ENCODE data around the gene ZNF732.
"Not testable (repeated sequence)": the region's sequence is repeated elsewhere in the genome, so short reads cannot be mapped to it uniquely, and the experiment has no call there.

The ZNF732 gene

DNA sequence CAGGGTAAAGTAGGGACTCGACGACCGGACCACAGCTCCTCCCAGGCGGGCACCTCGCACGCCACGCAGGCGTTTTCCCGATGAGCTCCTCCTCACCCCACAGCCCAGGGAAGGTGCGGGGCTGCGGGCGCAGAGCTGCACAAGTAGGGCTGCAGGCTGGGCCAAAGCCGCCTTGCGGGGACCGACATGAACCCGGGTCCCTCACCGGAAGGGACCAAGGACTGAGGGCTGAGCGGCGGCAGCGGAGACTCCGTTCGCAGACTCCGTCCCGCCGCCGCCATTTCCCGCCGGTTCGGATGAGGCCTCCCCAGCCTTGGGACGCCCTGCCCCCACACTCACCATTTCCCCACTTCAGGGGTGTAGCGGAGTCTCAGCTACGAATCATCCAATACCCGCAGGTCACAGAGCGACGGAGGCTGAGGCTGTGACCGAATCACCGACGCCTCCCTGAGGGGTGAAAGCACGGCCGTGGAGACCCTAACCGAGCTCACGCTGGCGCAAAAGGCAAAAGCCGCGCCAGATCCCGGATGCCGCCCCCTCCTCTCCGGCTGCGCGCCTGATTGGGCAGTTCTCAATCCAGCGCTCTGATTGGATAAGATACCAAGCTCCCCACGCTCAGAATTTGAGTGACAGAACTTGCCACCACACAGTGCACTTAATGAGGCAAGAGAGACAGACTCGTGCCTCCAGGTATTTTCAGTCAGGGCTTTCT is at the start of gene ZNF732:
ZNF732 (minus strand) TSS at position 506 of the 712 bp plus-strand sequence; CDS start at position 342, 164 bp downstream.
- no peak for DNase-seq

DNA sequence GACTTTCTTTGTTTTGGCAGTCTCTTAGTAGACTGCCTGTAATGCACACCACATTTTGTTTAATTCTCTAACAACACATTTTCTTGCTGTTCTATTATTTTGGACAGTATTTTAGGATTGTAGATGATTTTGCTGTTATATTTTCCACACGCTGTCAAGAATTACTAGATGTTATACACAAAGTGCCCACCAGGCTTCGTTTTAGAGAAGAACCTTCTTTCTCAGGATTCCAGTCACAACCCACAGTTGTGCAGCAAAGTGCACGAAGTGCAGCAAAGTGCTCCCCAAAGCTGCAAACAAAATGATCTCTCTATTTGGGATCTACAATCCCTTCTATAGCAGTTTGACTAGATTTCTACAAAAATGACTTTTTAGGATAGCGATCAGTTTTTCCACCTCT is 34.7 kb upstream of the ZNF732 start:
- no peak for DNase-seq

GRCh38 chr4:338759-339097 is 33.5 kb upstream of the ZNF732 start:
- no peak for DNase-seq

GRCh38 chr4:337932-338758 is 32.9 kb upstream of the ZNF732 start:
- peak; percentile 45 for DNase-seq

GRCh38 chr4:337143-337931 is 32.1 kb upstream of the ZNF732 start, which contains the start of gene ZNF141:
ZNF141 (plus strand) TSS chr4:337814; CDS start chr4:337984, 170 bp downstream.
- DNase-seq, result peak; percentile 96

GRCh38 chr4:336893-337142 is 31.5 kb upstream of the ZNF732 start:
- no peak for DNase-seq

GRCh38 chr4:336099-336892 is 31.0 kb upstream of the ZNF732 start:
- DNase-seq, result no peak

- no peak for DNase-seq
Measured at GRCh38 chr4:335515-335914, 30.2 kb upstream of the ZNF732 start.

GRCh38 chr4:328729-329128 is 23.5 kb upstream of the ZNF732 start:
- no peak for DNase-seq

- no peak for DNase-seq
Measured at GRCh38 chr4:314296-314903, 9.1 kb upstream of the ZNF732 start.

DNA sequence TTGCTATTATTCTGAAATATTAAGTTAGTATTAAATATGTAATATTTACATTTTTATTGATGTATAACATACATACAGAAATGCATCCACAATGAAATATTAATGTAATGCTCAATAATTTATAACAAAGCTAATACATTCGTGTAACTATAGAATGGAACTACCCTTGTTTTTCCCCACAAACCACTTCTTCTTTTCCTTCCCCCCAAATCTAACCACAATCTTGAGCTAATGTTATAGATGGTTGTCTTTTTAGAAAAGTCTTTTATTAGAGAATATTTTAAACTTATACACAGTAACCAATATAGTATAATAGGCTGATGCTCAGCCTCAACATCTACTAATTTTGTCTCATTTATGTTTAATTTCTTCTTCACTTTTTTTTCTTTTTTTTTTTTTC is 4.5 kb upstream of the ZNF732 start:
- no peak for DNase-seq

- DNase-seq, result no peak
Measured at GRCh38 chr4:306551-306961, 1.3 kb upstream of the ZNF732 start.

GRCh38 chr4:304516-304915 is 758 bp downstream of the ZNF732 start:
- not testable (repeated sequence) for DNase-seq

GRCh38 chr4:302381-302780 is 2.9 kb downstream of the ZNF732 start:
- DNase-seq, result no peak

- DNase-seq, result no peak
Measured at GRCh38 chr4:294732-295131, 10.5 kb downstream of the ZNF732 start.

DNA sequence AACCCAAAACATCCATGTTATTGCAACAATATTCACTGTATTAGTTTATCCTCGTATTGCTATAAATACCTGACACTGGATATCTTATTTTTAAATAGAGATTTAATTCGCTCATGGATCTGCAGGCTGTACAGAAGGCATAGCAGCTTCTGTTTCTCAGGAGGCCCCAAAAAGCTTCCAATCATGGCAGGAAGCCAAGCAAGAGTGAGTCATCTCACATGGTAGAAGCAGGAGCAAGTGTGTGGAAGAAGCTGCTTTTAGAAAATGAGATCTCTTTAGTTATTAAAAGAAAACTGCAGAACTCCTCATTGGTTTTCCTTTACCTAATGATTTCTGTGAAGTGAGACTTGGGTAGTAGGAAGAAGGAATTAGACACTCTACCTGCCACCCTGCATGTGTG is 16.4 kb downstream of the ZNF732 start:
- DNase-seq, result no peak

DNA sequence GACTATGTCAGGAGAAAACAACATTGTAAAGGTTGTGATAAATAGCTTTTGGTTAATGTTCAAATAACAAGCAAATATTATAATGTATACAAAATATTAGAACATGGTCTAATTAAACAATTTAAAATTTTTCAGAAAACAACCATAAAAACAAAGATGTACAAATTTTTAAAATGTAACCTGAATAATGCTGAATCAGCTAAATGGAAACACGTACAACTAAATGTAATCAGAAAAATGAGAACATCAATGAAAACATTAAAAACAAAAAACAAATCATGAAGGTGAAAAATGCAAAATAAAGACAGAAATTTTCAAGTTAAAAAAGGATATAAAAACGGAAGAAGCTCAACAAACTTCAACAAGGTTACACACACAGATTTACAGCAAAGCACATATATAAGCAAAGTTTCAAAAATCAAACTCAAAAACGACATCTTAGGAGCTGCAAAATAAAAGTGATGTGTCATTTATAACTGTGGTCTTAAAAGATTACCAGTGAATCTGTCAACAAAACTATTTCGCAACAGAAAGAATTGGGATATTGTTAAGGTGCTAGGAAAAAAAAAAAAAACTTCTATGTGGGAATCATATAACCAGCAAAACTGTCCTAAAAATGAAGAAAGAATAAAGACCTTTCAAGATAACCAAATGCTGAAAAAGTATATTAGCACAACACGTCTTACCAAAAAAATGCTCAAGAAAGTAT is 31.8 kb downstream of the ZNF732 start:
- no peak for DNase-seq

- no peak for DNase-seq
Measured at GRCh38 chr4:271492-272103, 33.7 kb downstream of the ZNF732 start.

DNA sequence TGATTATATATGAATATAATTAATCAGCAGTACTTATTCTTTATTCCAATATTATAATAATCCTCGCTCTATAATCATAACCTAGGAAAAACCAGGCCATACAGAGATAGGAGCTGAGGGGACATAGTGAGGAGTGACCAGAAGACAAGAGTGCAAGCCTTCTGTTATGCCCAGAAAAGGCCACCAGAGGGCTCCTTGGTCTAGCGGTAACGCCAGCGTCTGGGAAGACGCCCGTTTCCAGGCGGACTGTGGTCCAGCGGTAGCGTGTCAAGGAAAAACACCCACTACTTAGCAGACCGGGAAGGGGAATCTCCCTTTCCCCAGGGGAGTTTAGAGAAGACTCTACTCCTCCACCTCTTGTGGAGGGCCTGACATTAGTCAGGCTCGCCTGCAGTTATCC is 46.0 kb downstream of the ZNF732 start:
- not testable (repeated sequence) for DNase-seq

GRCh38 chr4:256492-256891 is 48.8 kb downstream of the ZNF732 start:
- DNase-seq, result no peak
